MM.1S (cell line): ENCODE measurements around the gene ATP10D.
"Not testable (repeated sequence)": the region's sequence is repeated elsewhere in the genome, so short reads cannot be mapped to it uniquely, and the experiment has no call there.

ENCODE experiments used
- EZH2 ChIP-seq: fragments of 300-600 bp; sonication (generic); optimal IDR thresholded peaks from 2 replicates; pipeline ENCODE3; 2017; ENCODE audit warnings: low read depth, mild to moderate bottlenecking, antibody characterized with exemption, low read length, mixed read lengths
- EZH2phosphoT487 ChIP-seq: fragments of 300-600 bp; sonication (generic); IDR thresholded peaks from 2 replicates; pipeline ENCODE4 v1.6.1; 2018; ENCODE audit warnings: antibody characterized with exemption, low read length
- TF ChIP-seq, protein P1 (sequence below): fragments of 300-600 bp; sonication (generic); IDR thresholded peaks from 2 replicates; pipeline ENCODE4 v1.5.1; 2016; ENCODE audit warnings: antibody characterized with exemption, low read length, mixed read lengths

DNA sequence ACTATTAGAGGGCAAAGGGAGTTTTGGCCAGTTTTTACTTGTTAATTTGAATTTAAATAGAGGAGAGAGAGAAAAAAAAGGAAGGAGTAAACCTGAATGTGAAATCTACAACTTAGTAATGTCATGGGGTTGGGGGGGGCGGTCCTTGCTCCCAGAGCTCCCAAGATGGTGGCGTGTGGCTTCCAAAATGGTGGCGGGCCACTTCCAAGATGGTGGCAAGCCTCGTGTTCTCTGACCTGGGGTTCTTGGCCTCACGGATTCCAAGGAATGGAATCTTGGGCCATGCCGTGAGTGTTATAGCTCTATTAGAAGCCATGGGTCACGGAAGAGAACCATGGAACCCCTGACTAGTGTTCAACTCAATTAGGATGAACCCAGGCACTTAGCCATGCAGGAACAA is 65.3 kb downstream of the ATP10D start:
- TF ChIP-seq, protein P1, sequence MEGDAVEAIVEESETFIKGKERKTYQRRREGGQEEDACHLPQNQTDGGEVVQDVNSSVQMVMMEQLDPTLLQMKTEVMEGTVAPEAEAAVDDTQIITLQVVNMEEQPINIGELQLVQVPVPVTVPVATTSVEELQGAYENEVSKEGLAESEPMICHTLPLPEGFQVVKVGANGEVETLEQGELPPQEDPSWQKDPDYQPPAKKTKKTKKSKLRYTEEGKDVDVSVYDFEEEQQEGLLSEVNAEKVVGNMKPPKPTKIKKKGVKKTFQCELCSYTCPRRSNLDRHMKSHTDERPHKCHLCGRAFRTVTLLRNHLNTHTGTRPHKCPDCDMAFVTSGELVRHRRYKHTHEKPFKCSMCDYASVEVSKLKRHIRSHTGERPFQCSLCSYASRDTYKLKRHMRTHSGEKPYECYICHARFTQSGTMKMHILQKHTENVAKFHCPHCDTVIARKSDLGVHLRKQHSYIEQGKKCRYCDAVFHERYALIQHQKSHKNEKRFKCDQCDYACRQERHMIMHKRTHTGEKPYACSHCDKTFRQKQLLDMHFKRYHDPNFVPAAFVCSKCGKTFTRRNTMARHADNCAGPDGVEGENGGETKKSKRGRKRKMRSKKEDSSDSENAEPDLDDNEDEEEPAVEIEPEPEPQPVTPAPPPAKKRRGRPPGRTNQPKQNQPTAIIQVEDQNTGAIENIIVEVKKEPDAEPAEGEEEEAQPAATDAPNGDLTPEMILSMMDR = not testable (repeated sequence)
- TF ChIP-seq EZH2, EZH2phosphoT487: not testable (repeated sequence)
